ENCODE measurements around the gene TANGO6. TPM values are rescaled to one million over a fixed set of nuclear protein-coding genes. Genes with fewer than 3 reads are reported as not detected.

Gene TANGO6
- total RNA-seq, 4 donors from 2014 or later = 16.7 to 24.4 (median 20.2) TPM

DNA sequence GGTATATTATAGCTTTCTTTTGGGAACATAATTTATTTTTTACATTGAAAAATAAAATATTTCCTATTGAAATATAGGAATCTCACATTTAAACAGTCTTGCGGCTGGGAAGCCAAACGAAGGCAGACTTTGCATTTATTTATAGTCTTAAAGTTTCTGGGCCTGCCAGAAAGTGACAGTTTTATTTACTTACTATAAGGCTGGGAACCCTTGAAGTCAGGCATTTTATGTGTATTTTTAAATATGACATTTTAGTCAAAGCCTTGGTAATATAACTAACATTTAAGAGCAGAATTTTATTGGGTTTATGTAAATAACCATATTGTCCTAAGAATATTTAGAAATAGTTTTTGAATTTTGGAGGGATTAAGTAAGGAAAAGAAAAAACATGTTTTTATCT lies 97.5 kb downstream of the TANGO6 start:
- Histone ChIP-seq H3K27me3 (no peaks in the 10 kb centered on the region), H3K36me3 (no peaks in the 10 kb centered on the region), H3K4me1 (peaks cover 12 to 18% of the 10 kb centered on the region in 2 donors), H3K27ac (no peak overlapping the region), H3K9me3 (no peaks in the 10 kb centered on the region), H3K4me3 (replicated peaks in 1 of 3) (no peak overlapping the region)
- intact Hi-C loops (cut with DNase I) = no loop called here
- DNase-seq = no peak
- TF ChIP-seq, protein P1, sequence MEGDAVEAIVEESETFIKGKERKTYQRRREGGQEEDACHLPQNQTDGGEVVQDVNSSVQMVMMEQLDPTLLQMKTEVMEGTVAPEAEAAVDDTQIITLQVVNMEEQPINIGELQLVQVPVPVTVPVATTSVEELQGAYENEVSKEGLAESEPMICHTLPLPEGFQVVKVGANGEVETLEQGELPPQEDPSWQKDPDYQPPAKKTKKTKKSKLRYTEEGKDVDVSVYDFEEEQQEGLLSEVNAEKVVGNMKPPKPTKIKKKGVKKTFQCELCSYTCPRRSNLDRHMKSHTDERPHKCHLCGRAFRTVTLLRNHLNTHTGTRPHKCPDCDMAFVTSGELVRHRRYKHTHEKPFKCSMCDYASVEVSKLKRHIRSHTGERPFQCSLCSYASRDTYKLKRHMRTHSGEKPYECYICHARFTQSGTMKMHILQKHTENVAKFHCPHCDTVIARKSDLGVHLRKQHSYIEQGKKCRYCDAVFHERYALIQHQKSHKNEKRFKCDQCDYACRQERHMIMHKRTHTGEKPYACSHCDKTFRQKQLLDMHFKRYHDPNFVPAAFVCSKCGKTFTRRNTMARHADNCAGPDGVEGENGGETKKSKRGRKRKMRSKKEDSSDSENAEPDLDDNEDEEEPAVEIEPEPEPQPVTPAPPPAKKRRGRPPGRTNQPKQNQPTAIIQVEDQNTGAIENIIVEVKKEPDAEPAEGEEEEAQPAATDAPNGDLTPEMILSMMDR (IDR thresholded peaks at IDR 0.05) = no peak
- no peak for TF ChIP-seq POLR2A (IDR thresholded peaks at IDR 0.05)
- WGBS, 2 donors = 94 to 96% methylated on average over 2 of the region's 2 CpGs

DNA sequence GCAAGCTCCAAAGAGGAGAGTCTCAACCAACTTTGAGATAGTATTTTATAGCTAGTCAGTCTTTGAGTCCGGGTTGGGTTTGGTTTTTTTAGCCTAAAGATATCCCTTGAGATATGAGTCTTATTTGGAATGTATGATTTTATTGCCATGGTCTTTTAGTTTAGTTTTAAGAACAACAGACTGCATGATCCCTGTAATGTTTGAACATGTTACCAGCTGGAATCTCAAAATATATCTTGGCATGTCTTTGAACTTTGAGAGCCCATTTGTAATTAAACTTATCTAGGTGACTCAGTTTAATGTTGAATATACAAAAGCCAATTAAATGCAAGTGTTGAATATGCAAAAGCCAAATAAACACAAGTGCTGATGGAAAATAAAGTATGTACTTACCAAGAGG lies 100.6 kb downstream of the TANGO6 start:
- intact Hi-C loops (cut with DNase I) = no loop called here
- no peak overlapping the region for H3K4me3 ChIP-seq (replicated peaks in 1 of 3)
- H3K36me3 ChIP-seq = no peaks in the 10 kb centered on the region
- H3K4me1 ChIP-seq = peaks cover 0 to 5% of the 10 kb centered on the region in 2 donors
- 44 to 70% methylated on average over 1 of the region's 1 CpG for WGBS, 2 donors
- no peaks in the 10 kb centered on the region for H3K27me3 ChIP-seq
- no peaks in the 10 kb centered on the region for H3K9me3 ChIP-seq
- no peak overlapping the region for H3K27ac ChIP-seq
- no peak for TF ChIP-seq POLR2A (IDR thresholded peaks at IDR 0.05)
- DNase-seq = no peak

DNA sequence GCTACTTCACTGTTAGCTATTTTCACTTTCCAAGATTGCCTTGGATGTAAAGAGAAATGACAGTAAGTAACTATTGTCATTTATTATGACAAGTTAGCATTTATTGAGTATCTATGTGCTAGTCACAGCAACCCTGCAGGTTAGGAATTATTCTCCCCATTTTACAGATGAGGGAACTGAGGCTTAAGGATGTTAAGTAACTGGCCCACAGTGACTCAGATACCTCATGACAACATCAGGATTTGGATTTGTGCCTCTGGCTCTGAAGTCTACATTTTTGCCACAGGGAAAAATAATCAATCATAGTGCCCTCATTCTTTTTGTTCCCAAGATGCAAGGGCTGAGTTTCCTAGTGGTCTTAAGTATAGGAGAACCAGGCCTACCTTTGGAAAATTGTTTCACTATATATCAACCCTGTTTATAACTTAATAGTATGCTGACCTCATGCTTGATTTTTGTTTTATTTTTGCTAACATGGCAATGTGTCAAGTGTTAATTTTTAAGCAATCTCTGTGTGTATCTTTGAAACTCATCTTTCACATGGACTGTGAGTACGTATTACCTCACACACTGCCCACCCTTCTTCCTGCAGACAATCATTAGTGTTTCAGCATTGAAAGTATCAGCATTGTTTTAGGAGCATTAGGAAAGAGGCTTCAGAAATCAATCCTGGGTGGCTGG lies 105.0 kb downstream of the TANGO6 start:
- Histone ChIP-seq H3K4me3 (replicated peaks in 1 of 3) (no peak overlapping the region), H3K27ac (no peak overlapping the region), H3K9me3 (no peaks in the 10 kb centered on the region), H3K27me3 (no peaks in the 10 kb centered on the region), H3K36me3 (no peaks in the 10 kb centered on the region), H3K4me1 (peaks cover 0 to 5% of the 10 kb centered on the region in 2 donors)
- WGBS, 2 donors = 88 to 100% methylated on average over 1 of the region's 1 CpG
- no peak for TF ChIP-seq POLR2A (IDR thresholded peaks at IDR 0.05)
- TF ChIP-seq, protein P1 (IDR thresholded peaks at IDR 0.05) = no peak
- no peak for DNase-seq
- intact Hi-C loops (cut with DNase I) = no loop called here

DNA sequence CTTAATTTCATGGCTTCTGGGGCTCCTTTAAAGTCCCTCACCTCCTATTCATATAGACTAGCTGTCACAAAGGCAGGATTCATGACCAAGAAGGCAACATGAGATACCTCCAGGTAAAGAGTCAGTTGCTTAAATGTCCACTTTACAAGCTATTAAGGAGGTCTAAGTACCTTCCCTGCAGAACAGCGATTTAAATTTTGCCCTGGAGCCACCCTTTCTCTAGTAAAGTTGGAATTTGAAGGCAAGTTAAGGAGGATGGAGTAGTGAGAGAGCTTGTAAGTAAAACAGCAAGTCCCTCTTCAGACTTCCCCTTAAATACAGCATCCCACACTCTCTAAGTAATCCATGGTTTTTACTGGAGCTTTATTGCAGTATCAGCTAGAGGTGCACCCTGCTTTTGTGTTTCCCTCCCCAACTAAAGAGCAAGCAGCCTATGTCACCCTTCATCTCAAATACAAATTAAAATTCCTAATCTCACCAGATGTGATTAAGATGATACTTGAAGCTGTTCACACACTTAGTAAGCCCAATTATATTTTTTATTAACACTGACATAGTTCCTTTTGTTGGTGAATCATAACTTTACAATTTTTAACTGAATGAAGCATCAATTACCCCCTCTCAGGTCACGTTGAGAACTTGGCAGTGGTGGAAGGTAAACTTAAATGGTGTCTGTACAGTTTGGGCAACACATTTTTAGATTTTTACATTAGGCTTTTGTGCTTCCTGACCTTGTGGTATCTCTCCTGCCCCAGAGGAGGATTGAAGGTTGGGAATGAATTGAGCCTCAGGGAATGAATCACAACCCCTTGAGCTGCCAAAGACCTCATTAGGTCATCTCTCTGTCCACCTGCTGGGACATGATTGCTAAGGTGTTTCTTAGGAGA lies 108.9 kb downstream of the TANGO6 start:
- no peak for DNase-seq
- no peak overlapping the region for H3K27ac ChIP-seq
- intact Hi-C loops (cut with DNase I) = no loop called here
- H3K27me3 ChIP-seq = no peaks in the 10 kb centered on the region
- no peak for TF ChIP-seq POLR2A (IDR thresholded peaks at IDR 0.05)
- TF ChIP-seq, protein P1 (IDR thresholded peaks at IDR 0.05) = no peak
- H3K9me3 ChIP-seq = no peaks in the 10 kb centered on the region
- no peaks in the 10 kb centered on the region for H3K36me3 ChIP-seq
- 67 to 70% methylated on average over 2 of the region's 2 CpGs for WGBS, 2 donors
- H3K4me3 ChIP-seq (replicated peaks in 1 of 3) = no peak overlapping the region
- peaks cover 0 to 10% of the 10 kb centered on the region in 2 donors for H3K4me1 ChIP-seq

DNA sequence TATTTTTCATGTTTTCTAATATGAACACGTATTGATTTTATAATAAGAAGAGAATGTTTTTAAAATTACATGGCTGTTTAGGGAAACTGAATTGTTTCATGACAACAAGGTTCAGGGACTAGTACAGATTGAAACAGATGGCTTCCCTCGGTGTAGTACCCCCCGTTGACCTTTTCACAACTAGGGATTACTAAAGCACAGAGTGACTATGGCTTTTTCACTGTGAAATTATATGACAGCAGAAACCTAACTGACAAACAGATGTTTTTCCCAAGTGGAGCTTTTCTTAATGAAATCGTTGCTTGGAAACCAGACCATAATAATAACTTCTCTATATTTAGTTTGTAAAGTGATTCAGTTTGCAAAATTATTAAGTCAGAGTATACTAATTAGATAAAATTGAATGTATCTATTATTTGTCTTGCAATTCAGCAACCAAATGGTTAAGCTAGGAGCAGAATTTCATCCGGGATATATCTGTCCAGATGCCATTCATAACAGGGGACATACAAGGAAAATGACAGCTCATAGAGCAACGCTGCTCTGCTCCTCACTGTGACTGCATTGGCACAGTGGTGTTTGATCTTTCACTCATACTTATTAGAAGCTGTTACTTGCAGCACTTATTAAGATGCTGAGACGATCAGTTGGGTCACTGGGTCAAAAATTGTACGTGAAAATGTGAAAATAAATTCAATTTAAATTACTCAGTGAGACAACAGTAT lies 111.7 kb downstream of the TANGO6 start:
- intact Hi-C loops (cut with DNase I) = no loop called here
- TF ChIP-seq POLR2A (IDR thresholded peaks at IDR 0.05) = no peak
- TF ChIP-seq, protein P1 (IDR thresholded peaks at IDR 0.05) = no peak

More for the DNA sequence above, 111.7 kb downstream of the TANGO6 start:
- DNase-seq = no peak
- no peak overlapping the region for H3K27ac ChIP-seq
- no peak overlapping the region for H3K4me3 ChIP-seq (replicated peaks in 1 of 3)
- H3K4me1 ChIP-seq = peaks cover 4 to 10% of the 10 kb centered on the region in 2 donors
- H3K36me3 ChIP-seq = no peaks in the 10 kb centered on the region
- H3K27me3 ChIP-seq = no peaks in the 10 kb centered on the region
- 59 to 61% methylated on average over 8 of the region's 8 CpGs for WGBS, 2 donors
- H3K9me3 ChIP-seq = no peaks in the 10 kb centered on the region
